ENCODE measurements around the gene SCAP. TPM values are rescaled to one million over a fixed set of nuclear protein-coding genes. Genes with fewer than 3 reads are reported as not detected.

The SCAP gene
- total and polyA plus RNA-seq, 2 of the 13 experiments (the other 11 are each of a cell fraction or from before 2014, with no cell fraction given), result 40.4 to 53.3 TPM

GRCh38 chr3:47379411-47379899, 96.3 kb downstream of the SCAP start (continued):
- TF ChIP-seq, protein P1, sequence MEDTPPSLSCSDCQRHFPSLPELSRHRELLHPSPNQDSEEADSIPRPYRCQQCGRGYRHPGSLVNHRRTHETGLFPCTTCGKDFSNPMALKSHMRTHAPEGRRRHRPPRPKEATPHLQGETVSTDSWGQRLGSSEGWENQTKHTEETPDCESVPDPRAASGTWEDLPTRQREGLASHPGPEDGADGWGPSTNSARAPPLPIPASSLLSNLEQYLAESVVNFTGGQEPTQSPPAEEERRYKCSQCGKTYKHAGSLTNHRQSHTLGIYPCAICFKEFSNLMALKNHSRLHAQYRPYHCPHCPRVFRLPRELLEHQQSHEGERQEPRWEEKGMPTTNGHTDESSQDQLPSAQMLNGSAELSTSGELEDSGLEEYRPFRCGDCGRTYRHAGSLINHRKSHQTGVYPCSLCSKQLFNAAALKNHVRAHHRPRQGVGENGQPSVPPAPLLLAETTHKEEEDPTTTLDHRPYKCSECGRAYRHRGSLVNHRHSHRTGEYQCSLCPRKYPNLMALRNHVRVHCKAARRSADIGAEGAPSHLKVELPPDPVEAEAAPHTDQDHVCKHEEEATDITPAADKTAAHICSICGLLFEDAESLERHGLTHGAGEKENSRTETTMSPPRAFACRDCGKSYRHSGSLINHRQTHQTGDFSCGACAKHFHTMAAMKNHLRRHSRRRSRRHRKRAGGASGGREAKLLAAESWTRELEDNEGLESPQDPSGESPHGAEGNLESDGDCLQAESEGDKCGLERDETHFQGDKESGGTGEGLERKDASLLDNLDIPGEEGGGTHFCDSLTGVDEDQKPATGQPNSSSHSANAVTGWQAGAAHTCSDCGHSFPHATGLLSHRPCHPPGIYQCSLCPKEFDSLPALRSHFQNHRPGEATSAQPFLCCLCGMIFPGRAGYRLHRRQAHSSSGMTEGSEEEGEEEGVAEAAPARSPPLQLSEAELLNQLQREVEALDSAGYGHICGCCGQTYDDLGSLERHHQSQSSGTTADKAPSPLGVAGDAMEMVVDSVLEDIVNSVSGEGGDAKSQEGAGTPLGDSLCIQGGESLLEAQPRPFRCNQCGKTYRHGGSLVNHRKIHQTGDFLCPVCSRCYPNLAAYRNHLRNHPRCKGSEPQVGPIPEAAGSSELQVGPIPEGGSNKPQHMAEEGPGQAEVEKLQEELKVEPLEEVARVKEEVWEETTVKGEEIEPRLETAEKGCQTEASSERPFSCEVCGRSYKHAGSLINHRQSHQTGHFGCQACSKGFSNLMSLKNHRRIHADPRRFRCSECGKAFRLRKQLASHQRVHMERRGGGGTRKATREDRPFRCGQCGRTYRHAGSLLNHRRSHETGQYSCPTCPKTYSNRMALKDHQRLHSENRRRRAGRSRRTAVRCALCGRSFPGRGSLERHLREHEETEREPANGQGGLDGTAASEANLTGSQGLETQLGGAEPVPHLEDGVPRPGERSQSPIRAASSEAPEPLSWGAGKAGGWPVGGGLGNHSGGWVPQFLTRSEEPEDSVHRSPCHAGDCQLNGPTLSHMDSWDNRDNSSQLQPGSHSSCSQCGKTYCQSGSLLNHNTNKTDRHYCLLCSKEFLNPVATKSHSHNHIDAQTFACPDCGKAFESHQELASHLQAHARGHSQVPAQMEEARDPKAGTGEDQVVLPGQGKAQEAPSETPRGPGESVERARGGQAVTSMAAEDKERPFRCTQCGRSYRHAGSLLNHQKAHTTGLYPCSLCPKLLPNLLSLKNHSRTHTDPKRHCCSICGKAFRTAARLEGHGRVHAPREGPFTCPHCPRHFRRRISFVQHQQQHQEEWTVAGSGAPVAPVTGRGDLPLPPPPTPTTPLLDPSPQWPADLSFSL (CRISPR knock-in tag; IDR thresholded peaks at IDR 0.05), result no peak; the same call in 1 of the 2 replicates
- TF ChIP-seq ZNF510 (CRISPR knock-in tag; IDR thresholded peaks at IDR 0.05; ENCODE audit: low read depth), result 0 out of 2 replicates have a peak, but pooled peaks have one; percentile 59
- TF ChIP-seq BORCS8-MEF2B (CRISPR knock-in tag; IDR thresholded peaks at IDR 0.05), result peak; percentile 83
- TF ChIP-seq ZNF383 (CRISPR knock-in tag; IDR thresholded peaks at IDR 0.05; ENCODE audit: borderline replicate concordance), result no peak
- no peak for TF ChIP-seq REST (IDR thresholded peaks at IDR 0.05; ENCODE audit: borderline replicate concordance in 1 of 2, low read depth in 1 of 2, low read length in 2 of 2)
- TF ChIP-seq, protein P2, sequence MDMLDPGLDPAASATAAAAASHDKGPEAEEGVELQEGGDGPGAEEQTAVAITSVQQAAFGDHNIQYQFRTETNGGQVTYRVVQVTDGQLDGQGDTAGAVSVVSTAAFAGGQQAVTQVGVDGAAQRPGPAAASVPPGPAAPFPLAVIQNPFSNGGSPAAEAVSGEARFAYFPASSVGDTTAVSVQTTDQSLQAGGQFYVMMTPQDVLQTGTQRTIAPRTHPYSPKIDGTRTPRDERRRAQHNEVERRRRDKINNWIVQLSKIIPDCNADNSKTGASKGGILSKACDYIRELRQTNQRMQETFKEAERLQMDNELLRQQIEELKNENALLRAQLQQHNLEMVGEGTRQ (IDR thresholded peaks at IDR 0.05; ENCODE audit: low read depth, low read length), result no peak
- TF ChIP-seq, protein P2 (CRISPR knock-in tag; IDR thresholded peaks at IDR 0.05; ENCODE audit: borderline replicate concordance), result 0 out of 2 replicates have a peak, but pooled peaks have one; percentile 36
- TF ChIP-seq ZNF460 (CRISPR knock-in tag; IDR thresholded peaks at IDR 0.05; ENCODE audit: borderline replicate concordance), result peak; percentile 90
- no peak for TF ChIP-seq NBN (conservative IDR thresholded peaks at IDR 0.05)
- peak; percentile 79; the same call in 1 of the 2 replicates for TF ChIP-seq BRCA1 (CRISPR knock-in tag; IDR thresholded peaks at IDR 0.05)
- peak; percentile 48; the same call in 1 of the 2 replicates for TF ChIP-seq HOXD1 (CRISPR knock-in tag; IDR thresholded peaks at IDR 0.05)
- TF ChIP-seq CERS6 (CRISPR knock-in tag; IDR thresholded peaks at IDR 0.05), result no peak
- peak; percentile 78; the same call in 1 of the 2 replicates for TF ChIP-seq ZSCAN21 (CRISPR knock-in tag; IDR thresholded peaks at IDR 0.05; ENCODE audit: borderline replicate concordance)
- TF ChIP-seq CENPX (CRISPR knock-in tag; IDR thresholded peaks at IDR 0.05), result no peak
- TF ChIP-seq MAFF (IDR thresholded peaks at IDR 0.05; ENCODE audit: low read depth, low read length), result no peak

All from HepG2 (cell line).